ENCODE measurements around the gene FBXW11.

FBXW11 gene

DNA sequence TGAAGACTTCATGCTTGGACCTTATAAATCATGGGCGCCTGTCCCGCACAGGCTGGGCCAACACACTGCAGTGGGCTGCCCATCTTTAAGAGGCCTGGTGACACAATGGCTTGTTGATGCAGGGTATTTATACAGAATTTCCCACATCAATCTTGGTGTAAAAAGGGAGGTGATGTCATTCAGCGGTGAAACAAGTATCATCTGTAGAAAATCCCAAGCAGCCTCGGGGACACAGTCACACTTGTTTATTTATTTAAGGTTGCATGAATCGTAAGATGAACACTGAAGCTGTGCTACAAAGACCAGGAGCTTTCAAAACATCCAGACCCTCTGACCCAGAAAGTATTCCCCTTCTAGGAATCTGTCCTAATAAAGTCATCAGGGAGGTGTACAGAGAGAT, 180.3 kb downstream of the FBXW11 start:
- no peak for DNase-seq (ENCODE audit: extremely low read depth, insufficient read length)
- TF ChIP-seq, protein P1, sequence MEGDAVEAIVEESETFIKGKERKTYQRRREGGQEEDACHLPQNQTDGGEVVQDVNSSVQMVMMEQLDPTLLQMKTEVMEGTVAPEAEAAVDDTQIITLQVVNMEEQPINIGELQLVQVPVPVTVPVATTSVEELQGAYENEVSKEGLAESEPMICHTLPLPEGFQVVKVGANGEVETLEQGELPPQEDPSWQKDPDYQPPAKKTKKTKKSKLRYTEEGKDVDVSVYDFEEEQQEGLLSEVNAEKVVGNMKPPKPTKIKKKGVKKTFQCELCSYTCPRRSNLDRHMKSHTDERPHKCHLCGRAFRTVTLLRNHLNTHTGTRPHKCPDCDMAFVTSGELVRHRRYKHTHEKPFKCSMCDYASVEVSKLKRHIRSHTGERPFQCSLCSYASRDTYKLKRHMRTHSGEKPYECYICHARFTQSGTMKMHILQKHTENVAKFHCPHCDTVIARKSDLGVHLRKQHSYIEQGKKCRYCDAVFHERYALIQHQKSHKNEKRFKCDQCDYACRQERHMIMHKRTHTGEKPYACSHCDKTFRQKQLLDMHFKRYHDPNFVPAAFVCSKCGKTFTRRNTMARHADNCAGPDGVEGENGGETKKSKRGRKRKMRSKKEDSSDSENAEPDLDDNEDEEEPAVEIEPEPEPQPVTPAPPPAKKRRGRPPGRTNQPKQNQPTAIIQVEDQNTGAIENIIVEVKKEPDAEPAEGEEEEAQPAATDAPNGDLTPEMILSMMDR (IDR thresholded peaks at IDR 0.05; ENCODE audit: insufficient read depth, low read length, poor library complexity, severe bottlenecking), result no peak

DNA sequence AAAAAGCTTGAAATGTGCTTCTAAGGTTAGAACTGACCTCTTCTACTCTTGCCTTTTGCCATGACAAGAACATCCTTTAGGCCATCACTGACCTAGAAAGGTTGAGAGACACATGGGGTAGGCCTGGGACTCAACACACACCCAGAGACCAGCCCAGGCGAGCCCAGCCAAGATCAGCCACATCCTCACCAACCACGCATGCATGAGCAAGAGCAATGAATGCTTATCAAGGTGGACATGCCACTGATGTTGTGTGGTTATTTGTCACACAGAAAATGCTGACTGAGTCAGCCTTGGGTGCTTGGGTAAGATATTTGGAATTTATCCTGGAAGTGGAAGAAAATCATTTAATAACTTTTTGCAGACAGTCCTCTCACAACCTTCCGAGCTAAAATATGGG, 181.4 kb downstream of the FBXW11 start:
- TF ChIP-seq, protein P1 (IDR thresholded peaks at IDR 0.05; ENCODE audit: insufficient read depth, low read length, poor library complexity, severe bottlenecking), result no peak
- Histone ChIP-seq H3K36me3 (ENCODE audit: control insufficient read depth, insufficient read depth, low read length) (no peaks in the 10 kb centered on the region), H3K27me3 (replicated peaks; ENCODE audit: control insufficient read depth, insufficient read depth, low read length) (no peaks in the 10 kb centered on the region), H3K4me3 (replicated peaks; ENCODE audit: low read depth, low read length) (no peak overlapping the region)
- DNase-seq (ENCODE audit: extremely low read depth, insufficient read length), result no peak

More for the DNA sequence above, 180.3 kb downstream of the FBXW11 start:
- Histone ChIP-seq H3K36me3 (ENCODE audit: control insufficient read depth, insufficient read depth, low read length) (no peaks in the 10 kb centered on the region), H3K27me3 (replicated peaks; ENCODE audit: control insufficient read depth, insufficient read depth, low read length) (no peaks in the 10 kb centered on the region), H3K4me3 (replicated peaks; ENCODE audit: low read depth, low read length) (no peak overlapping the region)

GRCh38 chr5:171823269-171823668, 183.2 kb downstream of the FBXW11 start:
- Histone ChIP-seq H3K36me3 (ENCODE audit: control insufficient read depth, insufficient read depth, low read length) (no peaks in the 10 kb centered on the region), H3K4me3 (replicated peaks; ENCODE audit: low read depth, low read length) (no peak overlapping the region), H3K27me3 (replicated peaks; ENCODE audit: control insufficient read depth, insufficient read depth, low read length) (no peaks in the 10 kb centered on the region)
- no peak for DNase-seq (ENCODE audit: extremely low read depth, insufficient read length)
- TF ChIP-seq, protein P1 (IDR thresholded peaks at IDR 0.05; ENCODE audit: insufficient read depth, low read length, poor library complexity, severe bottlenecking), result no peak

DNA sequence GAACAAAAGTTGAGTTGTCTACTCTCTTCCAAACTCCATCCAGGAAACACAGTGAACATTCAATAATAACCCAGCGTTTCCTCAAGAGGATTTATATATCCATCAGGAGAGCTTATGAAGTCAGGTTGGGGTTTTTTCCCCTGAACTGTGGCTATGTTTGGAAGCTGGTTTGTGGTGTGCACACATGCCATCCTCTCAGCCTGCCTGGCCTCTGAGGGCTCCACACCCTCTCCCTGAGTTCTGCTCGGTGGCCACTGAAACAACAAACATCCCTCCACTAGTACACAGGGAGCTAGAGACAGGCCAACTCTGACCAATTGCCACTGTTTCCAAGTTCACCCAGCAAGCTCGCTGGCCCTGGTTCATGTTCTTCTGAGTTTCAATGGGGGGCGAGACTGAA, 185.2 kb downstream of the FBXW11 start:
- no peak overlapping the region for H3K4me3 ChIP-seq (replicated peaks; ENCODE audit: low read depth, low read length)
- TF ChIP-seq, protein P1 (IDR thresholded peaks at IDR 0.05; ENCODE audit: insufficient read depth, low read length, poor library complexity, severe bottlenecking), result no peak
- H3K27me3 ChIP-seq (replicated peaks; ENCODE audit: control insufficient read depth, insufficient read depth, low read length), result 0 out of 2 replicates have a peak, but pooled peaks cover 1% of the 10 kb centered on the region
- H3K36me3 ChIP-seq (ENCODE audit: control insufficient read depth, insufficient read depth, low read length), result no peaks in the 10 kb centered on the region
- no peak for DNase-seq (ENCODE audit: extremely low read depth, insufficient read length)

GRCh38 chr5:171820561-171820960, 185.9 kb downstream of the FBXW11 start:
- 0 out of 2 replicates have a peak, but pooled peaks cover 1% of the 10 kb centered on the region for H3K27me3 ChIP-seq (replicated peaks; ENCODE audit: control insufficient read depth, insufficient read depth, low read length)
- no peak overlapping the region for H3K4me3 ChIP-seq (replicated peaks; ENCODE audit: low read depth, low read length)
- DNase-seq (ENCODE audit: extremely low read depth, insufficient read length), result no peak
- TF ChIP-seq, protein P1 (IDR thresholded peaks at IDR 0.05; ENCODE audit: insufficient read depth, low read length, poor library complexity, severe bottlenecking), result no peak
- H3K36me3 ChIP-seq (ENCODE audit: control insufficient read depth, insufficient read depth, low read length), result no peaks in the 10 kb centered on the region

GRCh38 chr5:171816666-171817065, 189.8 kb downstream of the FBXW11 start:
- H3K27me3 ChIP-seq (replicated peaks; ENCODE audit: control insufficient read depth, insufficient read depth, low read length), result 0 out of 2 replicates have a peak, but pooled peaks cover 1% of the 10 kb centered on the region
- no peak for DNase-seq (ENCODE audit: extremely low read depth, insufficient read length)
- TF ChIP-seq, protein P1 (IDR thresholded peaks at IDR 0.05; ENCODE audit: insufficient read depth, low read length, poor library complexity, severe bottlenecking), result no peak
- no peaks in the 10 kb centered on the region for H3K36me3 ChIP-seq (ENCODE audit: control insufficient read depth, insufficient read depth, low read length)
- no peak overlapping the region for H3K4me3 ChIP-seq (replicated peaks; ENCODE audit: low read depth, low read length)

All from GM06990 (cell line).